H9 (cell line): ENCODE results near the gene DPYSL3. TPM values are rescaled to one million over a fixed set of nuclear protein-coding genes. Genes with fewer than 3 reads are reported as not detected.

ENCODE experiments used
- DNase-seq: peaks from one replicate; pipeline ENCODE4 v3.0.0-alpha.2; 2017
- H2AFZ ChIP-seq: one replicate; pipeline ENCODE4 v1.6.1; 2013; ENCODE audit warnings: mild to moderate bottlenecking, low read length, control low read depth, moderate library complexity
- H2AK5ac ChIP-seq: 2 replicates; pipeline ENCODE4 v1.6.1; 2013; ENCODE audit warnings: low read length, control low read depth, mixed read lengths; ENCODE audit not compliant: insufficient read length
- H2BK120ac ChIP-seq: one replicate; pipeline ENCODE4 v1.6.1; 2013; ENCODE audit warnings: low read depth, mild to moderate bottlenecking, low read length, control low read depth, inconsistent platforms; ENCODE audit not compliant: poor library complexity, severe bottlenecking
- H2BK12ac ChIP-seq: 2 replicates; pipeline ENCODE4 v1.6.1; 2013; ENCODE audit warnings: low read length, control low read depth, mixed read lengths, low read depth; ENCODE audit not compliant: insufficient read length
- H2BK15ac ChIP-seq: 2 replicates; pipeline ENCODE4 v1.6.1; 2013; ENCODE audit warnings: low read depth, low read length, control low read depth
- H2BK20ac ChIP-seq: one replicate; pipeline ENCODE4 v1.6.1; 2013; ENCODE audit warnings: low read depth, mild to moderate bottlenecking, low read length, control low read depth, inconsistent platforms; ENCODE audit not compliant: poor library complexity, severe bottlenecking
- H2BK5ac ChIP-seq: 2 replicates; pipeline ENCODE4 v1.6.1; 2013; ENCODE audit warnings: low read length, control low read depth, mixed read lengths; ENCODE audit not compliant: insufficient read length
- H3K14ac ChIP-seq: 2 replicates; pipeline ENCODE4 v1.6.1; 2013; ENCODE audit warnings: low read length, control low read depth; ENCODE audit not compliant: insufficient read depth
- H3K18ac ChIP-seq: 2 replicates; pipeline ENCODE4 v1.6.1; 2013; ENCODE audit warnings: low read depth, mild to moderate bottlenecking, mixed read lengths, low read length, control low read depth; ENCODE audit not compliant: insufficient read length
- H3K23ac ChIP-seq: 2 replicates; pipeline ENCODE4 v1.6.1; 2013; ENCODE audit warnings: low read length, control low read depth, mixed read lengths, low read depth; ENCODE audit not compliant: insufficient read length
- H3K23me2 ChIP-seq: 2 replicates; pipeline ENCODE4 v1.6.1; 2013; ENCODE audit warnings: low read depth, mild to moderate bottlenecking, mixed read lengths, low read length, control low read depth; ENCODE audit not compliant: insufficient read length, poor library complexity, severe bottlenecking
- H3K27ac ChIP-seq: 2 replicates; pipeline ENCODE4 v1.5.1; 2013; ENCODE audit warnings: low read length, control low read depth, mixed read lengths, low read depth; ENCODE audit not compliant: insufficient read length
- H3K27me3 ChIP-seq: 2 replicates; pipeline ENCODE4 v1.6.1; 2013; ENCODE audit warnings: low read length, control low read depth, inconsistent platforms; ENCODE audit not compliant: insufficient read depth
- H3K4ac ChIP-seq: 2 replicates; pipeline ENCODE4 v1.6.1; 2013; ENCODE audit warnings: low read depth, mild to moderate bottlenecking, control low read depth, inconsistent platforms, low read length, moderate library complexity
- H3K4me1 ChIP-seq: 2 replicates; pipeline ENCODE4 v1.6.1; 2013; ENCODE audit warnings: low read length, control low read depth, inconsistent platforms; ENCODE audit not compliant: insufficient read depth
- H3K4me2 ChIP-seq: 2 replicates; pipeline ENCODE4 v1.6.1; 2013; ENCODE audit warnings: low read length, control low read depth, mixed read lengths; ENCODE audit not compliant: insufficient read length, insufficient read depth
- H3K56ac ChIP-seq: 2 replicates; pipeline ENCODE4 v1.6.1; 2013; ENCODE audit warnings: low read depth, mild to moderate bottlenecking, mixed read lengths, low read length, control low read depth; ENCODE audit not compliant: insufficient read length
- H3K79me1 ChIP-seq: 2 replicates; pipeline ENCODE4 v1.6.1; 2013; ENCODE audit warnings: low read depth, mild to moderate bottlenecking, moderate library complexity, low read length, control low read depth, inconsistent platforms; ENCODE audit not compliant: insufficient read depth, poor library complexity, severe bottlenecking
- H3K79me2 ChIP-seq: 2 replicates; pipeline ENCODE4 v1.6.1; 2013; ENCODE audit warnings: low read length, control low read depth, inconsistent platforms; ENCODE audit not compliant: insufficient read depth
- H3K9ac ChIP-seq: 2 replicates; pipeline ENCODE4 v1.6.1; 2013; ENCODE audit warnings: low read length, control low read depth, mixed read lengths; ENCODE audit not compliant: insufficient read length; ENCODE audit errors: extremely low read depth
- H3K9me3 ChIP-seq: one replicate; pipeline ENCODE4 v1.6.1; 2013; ENCODE audit warnings: low read depth, low read length, inconsistent platforms; ENCODE audit not compliant: control insufficient read depth
- H3T11ph ChIP-seq: one replicate; pipeline ENCODE4 v1.6.1; 2013; ENCODE audit warnings: mild to moderate bottlenecking, low read length, control low read depth, inconsistent platforms
- H4K20me1 ChIP-seq: one replicate; pipeline ENCODE4 v1.6.1; 2013; ENCODE audit not compliant: control insufficient read depth, insufficient read length, insufficient read depth
- H4K5ac ChIP-seq: 2 replicates; pipeline ENCODE4 v1.6.1; 2013; ENCODE audit warnings: low read depth, mild to moderate bottlenecking, mixed read lengths, low read length, control low read depth; ENCODE audit not compliant: insufficient read length
- H4K8ac ChIP-seq: replicated peaks from 2 replicates; pipeline ENCODE4 v1.6.1; 2013; ENCODE audit warnings: low read length, control low read depth, mixed read lengths, low read depth; ENCODE audit not compliant: insufficient read length
- H4K91ac ChIP-seq: 2 replicates; pipeline ENCODE4 v1.6.1; 2013; ENCODE audit warnings: low read depth, mild to moderate bottlenecking, moderate library complexity, mixed read lengths, low read length, control low read depth; ENCODE audit not compliant: insufficient read length
- H3K27ac Mint-ChIP-seq, 3 experiments: 2 replicates in 2 of 3; 3 replicates in 1 of 3; pipeline ENCODE4 v1.8.0; 2020 to 2021; ENCODE audit warnings: mixed read lengths in 3 of 3, mild to moderate bottlenecking in 1 of 3, moderate library complexity in 1 of 3
- H3K27me3 Mint-ChIP-seq: 2 replicates; pipeline ENCODE4 v1.8.0; 2021; ENCODE audit warnings: low read depth, mild to moderate bottlenecking, moderate library complexity, mixed read lengths
- H3K36me3 Mint-ChIP-seq, 3 experiments: 2 replicates in 2 of 3; 3 replicates in 1 of 3; pipeline ENCODE4 v1.8.0; 2020 to 2021; ENCODE audit warnings: low read depth in 3 of 3, mixed read lengths in 3 of 3; ENCODE audit not compliant: insufficient read depth in 1 of 3
- H3K4me1 Mint-ChIP-seq, 2 experiments: 2 replicates each; pipeline ENCODE4 v1.8.0; 2020; ENCODE audit warnings: mixed read lengths in 2 of 2
- H3K4me3 Mint-ChIP-seq, 2 experiments: 2 replicates in 1 of 2; 3 replicates in 1 of 2; pipeline ENCODE4 v1.8.0; 2020 to 2021; ENCODE audit warnings: mild to moderate bottlenecking in 2 of 2, mixed read lengths in 2 of 2, moderate library complexity in 1 of 2
- H3K9me3 Mint-ChIP-seq, 2 experiments: 2 replicates in 1 of 2; 3 replicates in 1 of 2; pipeline ENCODE4 v1.8.0; 2020; ENCODE audit warnings: mild to moderate bottlenecking in 2 of 2, mixed read lengths in 2 of 2, moderate library complexity in 1 of 2
- WGBS: extraction: QIAGEN DNeasy Blood & Tissue Kit; methylation state at CpG from one replicate; pipeline ENCODE4 v1.1.7; 2013; ENCODE audit warnings: missing lambda C conversion rate, low lambda C conversion rate, mixed read lengths; ENCODE audit not compliant: insufficient read length; ENCODE audit errors: extremely low coverage; 5-methylcytosine and 5-hydroxymethylcytosine counted together
- total RNA-seq: library from RNA; stranded (reverse); gene quantifications from 2 replicates; pipeline ENCODE4 v1.2.1, GENCODE V29; 2021
- TF ChIP-seq, protein P1 (sequence below): fragments of 200-600 bp; sonication (generic); conservative IDR thresholded peaks from 3 replicates; pipeline ENCODE4 v1.8.0; 2021; ENCODE audit warnings: antibody characterized with exemption, mild to moderate bottlenecking

Gene DPYSL3
- total RNA-seq, 1 experiment from 2014 or later: 515 TPM

DNA sequence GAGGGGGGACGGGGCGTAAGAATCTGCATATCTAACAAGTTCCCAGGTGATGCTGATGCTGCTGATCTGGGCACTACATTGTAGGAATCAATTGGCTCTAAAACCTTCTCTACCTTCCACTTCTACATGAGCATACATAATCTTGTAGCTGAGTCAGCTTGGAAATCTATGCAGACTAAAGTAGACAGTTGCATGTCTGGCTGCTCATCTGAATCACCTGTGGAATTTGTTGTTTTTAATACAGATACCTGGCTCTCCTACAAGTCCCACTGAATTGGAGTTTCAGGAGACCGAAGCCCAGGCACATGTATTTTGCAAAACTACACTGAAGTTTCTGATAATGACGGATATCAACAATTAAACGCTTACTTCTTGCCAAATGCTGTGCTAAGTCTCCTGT is 161.4 kb downstream of the DPYSL3 start:
- Mint-ChIP-seq H3K4me1 (peaks cover 3 to 11% of the 10 kb centered on the region in 2 experiments), H3K9me3 (no peaks in the 10 kb centered on the region), H3K27ac (no peak overlapping the region), H3K27me3 (no peaks in the 10 kb centered on the region; the same call in none of the 2 replicates), H3K4me3 (no peak overlapping the region), H3K36me3 (no peaks in the 10 kb centered on the region)
- DNase-seq: no peak
- Histone ChIP-seq H3K14ac (no peak overlapping the region), H2BK5ac (no peak overlapping the region), H3K79me1 (no peaks in the 10 kb centered on the region), H2BK15ac (no peak overlapping the region), H3K23me2 (no peaks in the 10 kb centered on the region), H4K5ac (no peak overlapping the region), H4K91ac (no peak overlapping the region), H3K27me3 (no peaks in the 10 kb centered on the region), H4K20me1 (no peaks in the 10 kb centered on the region), H2AK5ac (no peak overlapping the region), H2BK120ac (no peak overlapping the region), H3K9me3 (no peaks in the 10 kb centered on the region), H2AFZ (no peak overlapping the region), H3K79me2 (no peaks in the 10 kb centered on the region), H3K4me1 (no peaks in the 10 kb centered on the region), H2BK12ac (no peak overlapping the region), H3K23ac (no peak overlapping the region), H3K56ac (no peak overlapping the region), H3K9ac (no peak overlapping the region), H4K8ac (no peak overlapping the region), H3K27ac (no peak overlapping the region), H3T11ph (no peak overlapping the region), H3K4ac (no peak overlapping the region), H2BK20ac (no peak overlapping the region), H3K4me2 (no peak overlapping the region), H3K18ac (no peak overlapping the region)
- WGBS: no CpG with 5 or more reads among the region's 5 CpGs
- TF ChIP-seq, protein P1, sequence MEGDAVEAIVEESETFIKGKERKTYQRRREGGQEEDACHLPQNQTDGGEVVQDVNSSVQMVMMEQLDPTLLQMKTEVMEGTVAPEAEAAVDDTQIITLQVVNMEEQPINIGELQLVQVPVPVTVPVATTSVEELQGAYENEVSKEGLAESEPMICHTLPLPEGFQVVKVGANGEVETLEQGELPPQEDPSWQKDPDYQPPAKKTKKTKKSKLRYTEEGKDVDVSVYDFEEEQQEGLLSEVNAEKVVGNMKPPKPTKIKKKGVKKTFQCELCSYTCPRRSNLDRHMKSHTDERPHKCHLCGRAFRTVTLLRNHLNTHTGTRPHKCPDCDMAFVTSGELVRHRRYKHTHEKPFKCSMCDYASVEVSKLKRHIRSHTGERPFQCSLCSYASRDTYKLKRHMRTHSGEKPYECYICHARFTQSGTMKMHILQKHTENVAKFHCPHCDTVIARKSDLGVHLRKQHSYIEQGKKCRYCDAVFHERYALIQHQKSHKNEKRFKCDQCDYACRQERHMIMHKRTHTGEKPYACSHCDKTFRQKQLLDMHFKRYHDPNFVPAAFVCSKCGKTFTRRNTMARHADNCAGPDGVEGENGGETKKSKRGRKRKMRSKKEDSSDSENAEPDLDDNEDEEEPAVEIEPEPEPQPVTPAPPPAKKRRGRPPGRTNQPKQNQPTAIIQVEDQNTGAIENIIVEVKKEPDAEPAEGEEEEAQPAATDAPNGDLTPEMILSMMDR: no peak
